SIG-M5 (cell line): Measurements from ENCODE around the gene RRP1B.

ENCODE experiments used
- DNase-seq: peaks from one replicate; lab custom pipeline; 2025; lab: John Stamatoyannopoulos, UW

RRP1B gene

GRCh38 chr21:43726686-43727518 is 67.5 kb downstream of the RRP1B start:
- no peak for DNase-seq

GRCh38 chr21:43727519-43728153 is 68.3 kb downstream of the RRP1B start:
- no peak for DNase-seq

GRCh38 chr21:43728154-43728466 is 68.8 kb downstream of the RRP1B start:
- no peak for DNase-seq

GRCh38 chr21:43728467-43729390 is 69.4 kb downstream of the RRP1B start:
- peak; percentile 92 for DNase-seq

- no peak for DNase-seq
Observed at GRCh38 chr21:43731476-43731875, 72.1 kb downstream of the RRP1B start.

- no peak for DNase-seq
Observed at GRCh38 chr21:43731891-43732711, 72.7 kb downstream of the RRP1B start.

- no peak for DNase-seq
Observed at GRCh38 chr21:43733060-43733459, 73.7 kb downstream of the RRP1B start.

GRCh38 chr21:43733529-43734071 is 74.2 kb downstream of the RRP1B start:
- DNase-seq = no peak

GRCh38 chr21:43734131-43734927 is 75.0 kb downstream of the RRP1B start:
- DNase-seq = no peak

- no peak for DNase-seq
Observed at GRCh38 chr21:43734928-43735229, 75.5 kb downstream of the RRP1B start.

GRCh38 chr21:43735236-43736091 is 76.1 kb downstream of the RRP1B start:
- no peak for DNase-seq

- DNase-seq = no peak
Observed at GRCh38 chr21:43736224-43736883, 77.0 kb downstream of the RRP1B start.

- DNase-seq = no peak
Observed at GRCh38 chr21:43737158-43737950, 78.0 kb downstream of the RRP1B start.

- DNase-seq = no peak
Observed at GRCh38 chr21:43739621-43740435, 80.5 kb downstream of the RRP1B start.

- DNase-seq = no peak
Observed at GRCh38 chr21:43740497-43741156, 81.3 kb downstream of the RRP1B start.

GRCh38 chr21:43741423-43742096 is 82.2 kb downstream of the RRP1B start:
- no peak for DNase-seq
